OCI-LY1 (cell line): Measurements from ENCODE around the gene RORB.

ENCODE experiments used
- EZH2 ChIP-seq: fragments of 200-600 bp; sonication (generic), shearing (Covaris generic); IDR thresholded peaks from 2 replicates; pipeline ENCODE4 v1.8.0; 2017; ENCODE audit warnings: borderline replicate concordance, mixed run types, mild to moderate bottlenecking, antibody characterized with exemption, low read length, moderate library complexity, mixed read lengths
- TF ChIP-seq, protein P1 (sequence below): fragments of 200-600 bp; sonication (generic), shearing (Covaris generic); IDR thresholded peaks from 2 replicates; pipeline ENCODE4 v1.5.1; 2017; ENCODE audit warnings: mild to moderate bottlenecking, antibody characterized with exemption, low read length, moderate library complexity, mixed read lengths

DNA sequence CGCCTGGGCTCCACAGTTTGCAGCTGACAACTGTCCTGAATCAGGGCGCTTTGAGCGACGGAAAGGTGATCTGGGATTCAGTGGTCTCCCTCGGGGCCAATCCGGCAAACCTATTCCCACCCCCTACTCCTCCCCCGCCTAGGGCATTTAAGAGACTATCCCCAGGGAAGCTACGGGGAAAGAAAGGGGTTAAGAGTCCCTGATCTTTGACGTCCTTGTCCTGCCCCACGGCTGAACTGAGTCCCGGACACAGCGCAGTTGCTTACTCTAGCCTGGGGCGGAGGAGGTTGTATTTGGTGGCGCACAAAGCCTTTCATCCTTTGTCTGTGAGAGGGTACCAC, 3.4 kb downstream of the RORB start:
- TF ChIP-seq, protein P1, sequence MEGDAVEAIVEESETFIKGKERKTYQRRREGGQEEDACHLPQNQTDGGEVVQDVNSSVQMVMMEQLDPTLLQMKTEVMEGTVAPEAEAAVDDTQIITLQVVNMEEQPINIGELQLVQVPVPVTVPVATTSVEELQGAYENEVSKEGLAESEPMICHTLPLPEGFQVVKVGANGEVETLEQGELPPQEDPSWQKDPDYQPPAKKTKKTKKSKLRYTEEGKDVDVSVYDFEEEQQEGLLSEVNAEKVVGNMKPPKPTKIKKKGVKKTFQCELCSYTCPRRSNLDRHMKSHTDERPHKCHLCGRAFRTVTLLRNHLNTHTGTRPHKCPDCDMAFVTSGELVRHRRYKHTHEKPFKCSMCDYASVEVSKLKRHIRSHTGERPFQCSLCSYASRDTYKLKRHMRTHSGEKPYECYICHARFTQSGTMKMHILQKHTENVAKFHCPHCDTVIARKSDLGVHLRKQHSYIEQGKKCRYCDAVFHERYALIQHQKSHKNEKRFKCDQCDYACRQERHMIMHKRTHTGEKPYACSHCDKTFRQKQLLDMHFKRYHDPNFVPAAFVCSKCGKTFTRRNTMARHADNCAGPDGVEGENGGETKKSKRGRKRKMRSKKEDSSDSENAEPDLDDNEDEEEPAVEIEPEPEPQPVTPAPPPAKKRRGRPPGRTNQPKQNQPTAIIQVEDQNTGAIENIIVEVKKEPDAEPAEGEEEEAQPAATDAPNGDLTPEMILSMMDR = no peak
- TF ChIP-seq EZH2 = no peak
